GM19351 (cell line): ENCODE measurements around the gene PIANP.
"Not testable (repeated sequence)": the region's sequence is repeated elsewhere in the genome, so short reads cannot be mapped to it uniquely, and the experiment has no call there.

Experiments
- ATAC-seq: cut with Tn5 transposase; IDR thresholded peaks from one replicate; pipeline ENCODE4 v1.9.1; 2021; ENCODE audit warnings: mild to moderate bottlenecking, moderate library complexity; ENCODE audit not compliant: unreplicated experiment

Gene PIANP

GRCh38 chr12:6700646-6701051 lies at the start of gene PIANP:
TSS of gene PIANP (minus strand) at chr12:6700815. CDS start at chr12:6698061, 2,754 bp downstream.
- no peak for ATAC-seq

- ATAC-seq, result no peak
These were observed 48.1 kb upstream of the PIANP start for GRCh38 chr12:6748761-6749160.

GRCh38 chr12:6747216-6747615 lies 46.6 kb upstream of the PIANP start:
- ATAC-seq, result no peak

- ATAC-seq, result no peak
These were observed 45.3 kb upstream of the PIANP start for GRCh38 chr12:6745741-6746525.

- not testable (repeated sequence) for ATAC-seq
These were observed 42.7 kb upstream of the PIANP start for GRCh38 chr12:6743300-6743699.

- no peak for ATAC-seq
These were observed 42.2 kb upstream of the PIANP start for GRCh38 chr12:6742834-6743233.

- ATAC-seq, result not testable (repeated sequence)
These were observed 41.5 kb upstream of the PIANP start for GRCh38 chr12:6742080-6742479.

- ATAC-seq, result no peak
These were observed 36.1 kb upstream of the PIANP start for GRCh38 chr12:6736754-6737153.

- ATAC-seq, result no peak
These were observed 35.0 kb upstream of the PIANP start for GRCh38 chr12:6735448-6736191.

GRCh38 chr12:6734506-6735387 lies 34.1 kb upstream of the PIANP start:
- no peak for ATAC-seq

- ATAC-seq, result no peak
These were observed 29.6 kb upstream of the PIANP start for GRCh38 chr12:6730169-6730568.

- ATAC-seq, result no peak
These were observed 28.6 kb upstream of the PIANP start for GRCh38 chr12:6729186-6729585.

- no peak for ATAC-seq
These were observed 24.7 kb upstream of the PIANP start for GRCh38 chr12:6725350-6725749.

GRCh38 chr12:6724409-6724797 lies 23.8 kb upstream of the PIANP start:
- ATAC-seq, result no peak

GRCh38 chr12:6723607-6724408 lies 23.2 kb upstream of the PIANP start, which contains the start of gene COPS7A:
TSS of gene COPS7A (plus strand) at chr12:6724046. CDS start at chr12:6724657, 611 bp downstream.
- peak; percentile 91 for ATAC-seq

GRCh38 chr12:6722863-6723262 lies 22.2 kb upstream of the PIANP start:
- no peak for ATAC-seq

- ATAC-seq, result no peak
These were observed 16.3 kb upstream of the PIANP start for GRCh38 chr12:6716874-6717437.

GRCh38 chr12:6716031-6716873 lies 15.6 kb upstream of the PIANP start:
- not testable (repeated sequence) for ATAC-seq

- ATAC-seq, result no peak
These were observed 8.4 kb upstream of the PIANP start for GRCh38 chr12:6708960-6709394.
